H1 (cell line): ENCODE measurements around the gene PDZRN3. TPM values are rescaled to one million over a fixed set of nuclear protein-coding genes. Genes with fewer than 3 reads are reported as not detected.

Experiments
- CTCF ChIA-PET: fragments of 300-600 bp; sonication (Branson Sonifier 250); formaldehyde crosslinking; loops from one replicate; lab custom pipeline; 2021; ENCODE audit not compliant: partially characterized antibody; lab: Charles Lee
- POLR2A ChIA-PET: fragments of 300-600 bp; sonication (Branson Sonifier 250); formaldehyde crosslinking; loops from one replicate; lab custom pipeline; 2021; ENCODE audit warnings: inconsistent platforms; ENCODE audit not compliant: partially characterized antibody; lab: Charles Lee
- DNase-seq, 2 experiments: peaks; one replicate each; pipeline versions ENCODE4 v3.0.0 to v3.0.0-alpha.2; 2010 to 2022; ENCODE audit warnings: low spot score in 2 of 2, low read depth in 1 of 2, mixed read lengths in 1 of 2
- FAIRE-seq: peaks from 2 replicates; lab custom pipeline; 2011; peaks lifted over from hg19 to GRCh38; lab: Jason Lieb, UNC
- H2AFZ ChIP-seq: 2 replicates; pipeline ENCODE4 v1.8.1; 2012; ENCODE audit warnings: low read length, inconsistent platforms
- H2AK5ac ChIP-seq: 2 replicates; pipeline ENCODE4 v1.6.1; 2013; ENCODE audit warnings: low read depth, low read length
- H2BK120ac ChIP-seq: replicated peaks from 2 replicates; pipeline ENCODE3; 2013; ENCODE audit warnings: low read depth, low read length, inconsistent platforms
- H2BK12ac ChIP-seq: 2 replicates; pipeline ENCODE4 v1.6.1; 2013; ENCODE audit warnings: low read depth, low read length
- H2BK15ac ChIP-seq: 2 replicates; pipeline ENCODE4 v1.6.1; 2013; ENCODE audit warnings: low read length
- H2BK20ac ChIP-seq: 2 replicates; pipeline ENCODE4 v1.6.1; 2013; ENCODE audit warnings: low read length
- H2BK5ac ChIP-seq: 2 replicates; pipeline ENCODE4 v1.6.1; 2013; ENCODE audit warnings: low read depth, low read length
- H3K14ac ChIP-seq: 2 replicates; pipeline ENCODE4 v1.6.1; 2013; ENCODE audit warnings: inconsistent platforms; ENCODE audit not compliant: insufficient read length
- H3K18ac ChIP-seq: 2 replicates; pipeline ENCODE4 v1.6.1; 2013; ENCODE audit warnings: low read length; ENCODE audit errors: extremely low read depth
- H3K23ac ChIP-seq: 2 replicates; pipeline ENCODE4 v1.6.1; 2013; ENCODE audit warnings: inconsistent platforms; ENCODE audit not compliant: insufficient read length
- H3K23me2 ChIP-seq: 2 replicates; pipeline ENCODE4 v1.6.1; 2013; ENCODE audit warnings: low read depth, low read length
- H3K27ac ChIP-seq: 2 replicates; pipeline ENCODE4 v1.6.1; 2011; ENCODE audit warnings: low read depth, low read length, inconsistent platforms
- H3K27me3 ChIP-seq, 4 experiments: replicated peaks in 1 of 4; 1 replicate in 1 of 4; 2 replicates in 3 of 4; pipeline versions ENCODE4 v1.6.1 to v1.8.1; 2011 to 2013; ENCODE audit warnings: low read length in 3 of 4, mild to moderate bottlenecking in 3 of 4, inconsistent platforms in 2 of 4, mixed read lengths in 2 of 4, moderate library complexity in 1 of 4; ENCODE audit not compliant: control insufficient read depth in 3 of 4, insufficient read depth in 3 of 4; ENCODE audit errors: extremely low read depth in 1 of 4
- H3K36me3 ChIP-seq, 4 experiments: 2 replicates each; pipeline versions ENCODE4 v1.6.1 to v1.8.1; 2011 to 2013; ENCODE audit warnings: mild to moderate bottlenecking in 4 of 4, low read length in 3 of 4, moderate library complexity in 2 of 4, control low read depth in 1 of 4, inconsistent platforms in 1 of 4; ENCODE audit not compliant: insufficient read depth in 4 of 4, control insufficient read depth in 2 of 4
- H3K4ac ChIP-seq: replicated peaks from 2 replicates; pipeline ENCODE3; 2013; ENCODE audit warnings: low read length, low read depth, mixed read lengths, inconsistent platforms; ENCODE audit not compliant: insufficient read length
- H3K4me1 ChIP-seq, 4 experiments: replicated peaks in 1 of 4; 1 replicate in 1 of 4; 2 replicates in 3 of 4; pipeline versions ENCODE4 v1.6.1 to v1.8.1; 2011 to 2013; ENCODE audit warnings: low read length in 3 of 4, inconsistent platforms in 2 of 4, mixed read lengths in 1 of 4; ENCODE audit not compliant: insufficient read depth in 4 of 4, control insufficient read depth in 3 of 4
- H3K4me2 ChIP-seq, 2 experiments: 2 replicates each; pipeline versions ENCODE4 v1.6.1 to v1.8.1; 2011 to 2013; ENCODE audit warnings: low read depth in 2 of 2, low read length in 2 of 2, control low read depth in 1 of 2, inconsistent platforms in 1 of 2, mild to moderate bottlenecking in 1 of 2; ENCODE audit not compliant: insufficient read depth in 1 of 2
- H3K4me3 ChIP-seq, 4 experiments: fragments of 200-600, 300-600 bp in 1 of 4; sonication (generic), shearing (Covaris generic), sonication (Bioruptor Twin) in 1 of 4; 2 replicates each; pipeline versions ENCODE4 v1.5.1 to v1.8.1; 2011 to 2016; ENCODE audit warnings: low read length in 4 of 4, low read depth in 3 of 4, control low read depth in 2 of 4, inconsistent platforms in 2 of 4, mild to moderate bottlenecking in 2 of 4, mixed read lengths in 1 of 4, moderate library complexity in 1 of 4; ENCODE audit not compliant: insufficient read depth in 2 of 4; ENCODE audit errors: extremely low read depth in 1 of 4
- H3K56ac ChIP-seq: replicated peaks from 2 replicates; pipeline ENCODE3; 2013; ENCODE audit warnings: low read depth, mild to moderate bottlenecking, mixed read lengths, low read length, inconsistent platforms; ENCODE audit not compliant: insufficient read length
- H3K79me1 ChIP-seq: 2 replicates; pipeline ENCODE4 v1.6.1; 2013; ENCODE audit warnings: low read depth, low read length, control low read depth
- H3K79me2 ChIP-seq, 2 experiments: 2 replicates each; pipeline versions ENCODE4 v1.6.1 to v1.8.1; 2012 to 2013; ENCODE audit warnings: low read length in 2 of 2, mild to moderate bottlenecking in 2 of 2, inconsistent platforms in 1 of 2; ENCODE audit not compliant: insufficient read depth in 2 of 2, control insufficient read depth in 1 of 2
- H3K9ac ChIP-seq, 4 experiments: replicated peaks in 1 of 4; 1 replicate in 1 of 4; 2 replicates in 3 of 4; pipeline versions ENCODE4 v1.6.1 to v1.8.1; 2011 to 2013; ENCODE audit warnings: low read depth in 3 of 4, low read length in 3 of 4, control low read depth in 2 of 4, mild to moderate bottlenecking in 2 of 4, moderate library complexity in 2 of 4, inconsistent platforms in 1 of 4; ENCODE audit errors: extremely low read depth in 1 of 4
- H3K9me3 ChIP-seq, 2 experiments: 2 replicates each; pipeline versions ENCODE4 v1.6.1 to v1.8.1; 2012 to 2013; ENCODE audit warnings: mild to moderate bottlenecking in 2 of 2, moderate library complexity in 2 of 2, control low read depth in 1 of 2, inconsistent platforms in 1 of 2, low read depth in 1 of 2, low read length in 1 of 2, mixed read lengths in 1 of 2; ENCODE audit not compliant: insufficient read depth in 2 of 2
- H4K20me1 ChIP-seq, 2 experiments: replicated peaks in 1 of 2; 2 replicates each; pipeline versions ENCODE3 to v1.8.1; 2011 to 2013; ENCODE audit warnings: inconsistent platforms in 2 of 2, low read length in 2 of 2, mild to moderate bottlenecking in 1 of 2; ENCODE audit not compliant: insufficient read depth in 2 of 2, control insufficient read depth in 1 of 2
- H4K5ac ChIP-seq: 2 replicates; pipeline ENCODE4 v1.6.1; 2013; ENCODE audit warnings: low read length, low read depth, mixed read lengths, inconsistent platforms; ENCODE audit not compliant: insufficient read length
- H4K8ac ChIP-seq: 2 replicates; pipeline ENCODE4 v1.8.0; 2013; ENCODE audit warnings: mild to moderate bottlenecking, moderate library complexity, low read length, inconsistent platforms; ENCODE audit not compliant: insufficient read depth; ENCODE audit errors: extremely low read depth
- H4K91ac ChIP-seq: replicated peaks from 2 replicates; pipeline ENCODE3; 2013; ENCODE audit warnings: low read length, mixed read lengths, inconsistent platforms; ENCODE audit not compliant: insufficient read length
- ASH2L ChIP-seq: fragments of 200-600, 300-600 bp; sonication (generic); IDR thresholded peaks from one replicate; pipeline ENCODE4 v1.7.1; 2017; ENCODE audit warnings: low read length
- BCL11A ChIP-seq, 2 experiments: IDR thresholded peaks; one replicate each; pipeline ENCODE4 v1.6.1; 2011; ENCODE audit warnings: low read depth in 2 of 2, low read length in 2 of 2, mild to moderate bottlenecking in 2 of 2
- CHD2 ChIP-seq: IDR thresholded peaks from 2 replicates; pipeline ENCODE4 v1.6.1; 2012; ENCODE audit warnings: low read length, improper control_type of control experiment
- CTCF ChIP-seq, 3 experiments: IDR thresholded peaks; 1 replicate in 2 of 3; 2 replicates in 1 of 3; pipeline versions ENCODE4 v1.5.1 to v1.6.1; 2011; ENCODE audit warnings: low read length in 3 of 3, mild to moderate bottlenecking in 3 of 3, inconsistent platforms in 2 of 3, low read depth in 1 of 3, moderate library complexity in 1 of 3; ENCODE audit not compliant: insufficient read depth in 1 of 3; ENCODE audit errors: control extremely low read depth in 1 of 3
- HDAC6 ChIP-seq: IDR thresholded peaks from one replicate; pipeline ENCODE4 v1.7.1; 2012; ENCODE audit warnings: low read depth, mild to moderate bottlenecking, inconsistent platforms, low read length, moderate library complexity
- PHF8 ChIP-seq: fragments of 200-600 bp; sonication (generic); conservative IDR thresholded peaks from 2 replicates; pipeline ENCODE4 v1.7.1; 2012; ENCODE audit warnings: low read depth, mild to moderate bottlenecking, inconsistent platforms, low read length, moderate library complexity
- RBBP5 ChIP-seq: IDR thresholded peaks from 2 replicates; pipeline ENCODE4 v1.7.1; 2012; ENCODE audit warnings: low read depth, mild to moderate bottlenecking, inconsistent platforms, low read length, moderate library complexity, borderline replicate concordance
- SIX5 ChIP-seq: IDR thresholded peaks from 2 replicates; pipeline ENCODE4 v1.6.1; 2011; ENCODE audit warnings: mild to moderate bottlenecking, low read depth, low read length
- SRF ChIP-seq: IDR thresholded peaks from 2 replicates; pipeline ENCODE4 v1.6.1; 2011; ENCODE audit warnings: mild to moderate bottlenecking, low read depth, low read length, moderate library complexity
- TAF1 ChIP-seq: IDR thresholded peaks from 2 replicates; pipeline ENCODE4 v1.6.1; 2011; ENCODE audit warnings: mild to moderate bottlenecking, low read depth, low read length
- TAF7 ChIP-seq: optimal IDR thresholded peaks from 2 replicates; pipeline ENCODE3; 2011; ENCODE audit warnings: low read depth, mild to moderate bottlenecking, inconsistent platforms, low read length, moderate library complexity, borderline replicate concordance
- ZNF274 ChIP-seq: IDR thresholded peaks from 2 replicates; pipeline ENCODE4 v1.7.0; 2012; ENCODE audit warnings: low read length, borderline replicate concordance; ENCODE audit errors: extremely low read depth
- WGBS, 2 experiments: shearing (Covaris generic) in 1 of 2; methylation state at CpG; one replicate each; pipeline versions ENCODE4 v1.1.6 to v1.1.7; 2013 to 2015; ENCODE audit warnings: low lambda C conversion rate in 2 of 2, mixed read lengths in 2 of 2, inconsistent platforms in 1 of 2, low coverage in 1 of 2, missing lambda C conversion rate in 1 of 2; ENCODE audit not compliant: insufficient replicate concordance in 2 of 2, insufficient coverage in 1 of 2, insufficient read length in 1 of 2; ENCODE audit errors: extremely low coverage in 1 of 2, missing lambda C conversion rate in 1 of 2; 5-methylcytosine and 5-hydroxymethylcytosine counted together
- polyA plus RNA-seq, 7 experiments: library from polyadenylated mRNA; depleted of rRNA in 3 of 7; stranded (reverse) in 5 of 7; unstranded in 2 of 7; fragments of >200 nt in 5 of 7; fragments of 200-250 nt in 2 of 7; gene quantifications; 1 replicate in 5 of 7; 2 replicates in 1 of 7; 4 replicates in 1 of 7; pipeline versions ENCODE4 v1.2.1 to v1.2.3, GENCODE V29; 2011 to 2013; ENCODE audit warnings: missing spikeins in 2 of 7, mixed read lengths in 2 of 7
- total RNA-seq: library from RNA; stranded (reverse); fragmentation: NEBNext Ultra II Directional; extraction: Animal tissue kit (Norgen Biotek cat#: 25700); gene quantifications from 2 replicates; pipeline ENCODE4 v1.2.1, GENCODE V29; 2021

The PDZRN3 gene
- total and polyA plus RNA-seq, 2 of the 8 experiments (the other 6 are each of a cell fraction or from before 2014, with no cell fraction given), result 4.2 to 20.5 TPM

- TF ChIP-seq PHF8 (no peak), TAF7 (no peak), BCL11A (IDR thresholded peaks at IDR 0.05; ENCODE audit: low read depth in 2 of 2, low read length in 2 of 2) (no peak), ASH2L (no peak), SRF (no peak), TAF1 (no peak), CHD2 (no peak), ZNF274 (no peak), SIX5 (no peak), CTCF (IDR thresholded peaks at IDR 0.05; ENCODE audit: control extremely low read depth in 1 of 3, insufficient read depth in 1 of 3, low read depth in 1 of 3, low read length in 3 of 3) (no peak), RBBP5 (no peak), HDAC6 (no peak)
- Histone ChIP-seq H4K20me1 (no peaks in the 10 kb centered on the region), H2AFZ (no peak overlapping the region; the same call in 1 of the 2 replicates), H3K27me3 (no peaks in the 10 kb centered on the region; a peak in 1 of 7 replicates), H3K14ac (no peak overlapping the region), H3K23me2 (no peaks in the 10 kb centered on the region), H2BK120ac (no peak overlapping the region), H2BK15ac (no peak overlapping the region), H3K79me2 (no peaks in the 10 kb centered on the region), H3K4me1 (peaks cover 3 to 26% (median 7%) of the 10 kb centered on the region in 4 experiments; a peak in 6 of 7 replicates), H2BK5ac (peak overlapping the region; percentile 41; the same call in 1 of the 2 replicates), H4K8ac (no peak overlapping the region), H3K36me3 (no peaks in the 10 kb centered on the region), H4K5ac (peak overlapping the region; percentile 35), H3K18ac (peak overlapping the region; percentile 64; the same call in 1 of the 2 replicates), H4K91ac (peak overlapping the region; percentile 50), H3K23ac (no peak overlapping the region), H2BK20ac (peak overlapping the region; percentile 10; the same call in 1 of the 2 replicates), H3K4me3 (no peak overlapping the region), H3K27ac (no peak overlapping the region), H3K9me3 (no peaks in the 10 kb centered on the region), H3K79me1 (no peaks in the 10 kb centered on the region), H3K56ac (no peak overlapping the region), H3K4ac (peak overlapping the region; percentile 24), H2BK12ac (peak overlapping the region; percentile 10; the same call in 1 of the 2 replicates), H3K9ac (no peak overlapping the region), H3K4me2 (no peak overlapping the region), H2AK5ac (no peak overlapping the region)
- ChIA-PET POLR2A (no interaction called here), CTCF (interaction anchor here (0.6 to 1.3 kb wide), 3 partner anchors 9 to 55 kb away, joined by 3 read pairs; no protein-coding TSS in a partner anchor)
- FAIRE-seq (no peak), DNase-seq (no peak)
- WGBS, 2 experiments, result 64% methylated on average over 3 of the region's 3 CpGs; no CpG with 5 or more reads in 1 of the 2 experiments
Measured at GRCh38 chr3:73667889-73668288, 43.1 kb upstream of the PDZRN3 start.
